IMR-90 (cell line): ENCODE results near the gene ACSS1. TPM values are rescaled to one million over a fixed set of nuclear protein-coding genes. Genes with fewer than 3 reads are reported as not detected.

Experiments
- ATAC-seq: fragments of 200-7000 bp; cut with Tn5 transposase; 2 replicates; pipeline ENCODE4 v1.9.1; 2020; ENCODE audit warnings: low read depth, mild to moderate bottlenecking, moderate library complexity
- BruUV-seq: library from RNA; stranded (reverse); fragments of 400-500 nt; replicated peaks from 2 replicates; lab custom pipeline; 2021; lab: Mats Ljungman, UMichigan
- CTCF ChIA-PET: fragments of 300-600 bp; formaldehyde crosslinking; extraction: SDS; loops from one replicate; lab custom pipeline; 2021; ENCODE audit warnings: antibody characterized with exemption; lab: Yijun Ruan, JAX
- POLR2A ChIA-PET: fragments of 300-600 bp; sonication (Branson Sonifier 250); formaldehyde crosslinking; loops from one replicate; lab custom pipeline; 2022; ENCODE audit warnings: antibody characterized with exemption; ENCODE audit not compliant: unreplicated experiment; lab: Charles Lee
- DNase-seq: peaks from one replicate; pipeline ENCODE4 v3.0.0; 2013
- H2AFZ ChIP-seq: replicated peaks from 2 replicates; pipeline ENCODE3; 2013; ENCODE audit warnings: low read length, mild to moderate bottlenecking; ENCODE audit not compliant: poor library complexity
- H2AK5ac ChIP-seq: 2 replicates; pipeline ENCODE4 v1.6.1; 2013; ENCODE audit warnings: low read depth, low read length, inconsistent platforms
- H2AK9ac ChIP-seq: replicated peaks from 2 replicates; pipeline ENCODE3; 2013; ENCODE audit warnings: mild to moderate bottlenecking, low read depth, low read length, moderate library complexity; ENCODE audit not compliant: poor library complexity
- H2BK120ac ChIP-seq: 2 replicates; pipeline ENCODE4 v1.6.1; 2013; ENCODE audit warnings: low read depth, low read length, inconsistent platforms
- H2BK15ac ChIP-seq: 3 replicates; pipeline ENCODE4 v1.6.1; 2013; ENCODE audit warnings: low read depth, low read length, inconsistent platforms
- H2BK20ac ChIP-seq: 2 replicates; pipeline ENCODE4 v1.6.1; 2013; ENCODE audit warnings: low read depth, mild to moderate bottlenecking, inconsistent platforms, low read length, moderate library complexity
- H2BK5ac ChIP-seq: 2 replicates; pipeline ENCODE4 v1.6.1; 2013; ENCODE audit warnings: mild to moderate bottlenecking, low read depth, low read length, inconsistent platforms; ENCODE audit not compliant: poor library complexity, severe bottlenecking
- H3K14ac ChIP-seq: replicated peaks from 2 replicates; pipeline ENCODE4 v1.6.1; 2013; ENCODE audit warnings: low read depth, low read length, inconsistent platforms
- H3K18ac ChIP-seq: 2 replicates; pipeline ENCODE4 v1.6.1; 2013; ENCODE audit warnings: low read depth, low read length, control low read depth
- H3K23ac ChIP-seq: 2 replicates; pipeline ENCODE4 v1.6.1; 2013; ENCODE audit warnings: low read depth, low read length, inconsistent platforms
- H3K27ac ChIP-seq: 2 replicates; pipeline ENCODE4 v1.5.1; 2013; ENCODE audit warnings: mild to moderate bottlenecking, control low read depth, low read length; ENCODE audit not compliant: insufficient read depth
- H3K27me3 ChIP-seq: 2 replicates; pipeline ENCODE4 v1.6.1; 2013; ENCODE audit warnings: low read length; ENCODE audit not compliant: control insufficient read depth, insufficient read depth
- H3K36me3 ChIP-seq: 2 replicates; pipeline ENCODE4 v1.6.1; 2013; ENCODE audit warnings: low read length, mixed read lengths; ENCODE audit not compliant: control insufficient read depth, insufficient read depth
- H3K4ac ChIP-seq: 2 replicates; pipeline ENCODE4 v1.6.1; 2013; ENCODE audit warnings: low read depth, low read length, inconsistent platforms
- H3K4me1 ChIP-seq: 2 replicates; pipeline ENCODE4 v1.6.1; 2013; ENCODE audit warnings: low read length, mixed read lengths; ENCODE audit not compliant: control insufficient read depth, insufficient read depth
- H3K4me2 ChIP-seq: 2 replicates; pipeline ENCODE4 v1.6.1; 2013; ENCODE audit warnings: low read depth, mild to moderate bottlenecking, control low read depth, low read length, moderate library complexity
- H3K4me3 ChIP-seq: 2 replicates; pipeline ENCODE4 v1.5.1; 2013; ENCODE audit warnings: low read depth, mild to moderate bottlenecking, control low read depth, low read length, moderate library complexity; ENCODE audit not compliant: insufficient read depth
- H3K56ac ChIP-seq: 2 replicates; pipeline ENCODE4 v1.6.1; 2013; ENCODE audit warnings: low read length, inconsistent platforms; ENCODE audit not compliant: insufficient read depth; ENCODE audit errors: extremely low read depth
- H3K79me1 ChIP-seq, 2 experiments: 2 replicates each; pipeline ENCODE4 v1.6.1; 2013; ENCODE audit warnings: low read length in 2 of 2, inconsistent platforms in 1 of 2, low read depth in 1 of 2
- H3K9ac ChIP-seq: 2 replicates; pipeline ENCODE4 v1.6.1; 2013; ENCODE audit warnings: low read depth, low read length, control low read depth
- H3K9me1 ChIP-seq: 2 replicates; pipeline ENCODE4 v1.6.1; 2013; ENCODE audit warnings: low read length, inconsistent platforms; ENCODE audit not compliant: insufficient read depth
- H3K9me3 ChIP-seq: 2 replicates; pipeline ENCODE4 v1.6.1; 2013; ENCODE audit warnings: low read length; ENCODE audit not compliant: control insufficient read depth, insufficient read depth
- H4K20me1 ChIP-seq: 2 replicates; pipeline ENCODE4 v1.6.1; 2013; ENCODE audit warnings: low read length, inconsistent platforms; ENCODE audit not compliant: insufficient read depth
- H4K5ac ChIP-seq: 2 replicates; pipeline ENCODE4 v1.6.1; 2013; ENCODE audit warnings: mild to moderate bottlenecking, low read depth, low read length, control low read depth
- H4K8ac ChIP-seq, 2 experiments: 2 replicates each; pipeline ENCODE4 v1.6.1; 2013; ENCODE audit warnings: low read depth in 2 of 2, low read length in 2 of 2, control low read depth in 1 of 2, inconsistent platforms in 1 of 2
- H4K91ac ChIP-seq: 2 replicates; pipeline ENCODE4 v1.6.1; 2013; ENCODE audit warnings: low read depth, low read length, inconsistent platforms; ENCODE audit not compliant: insufficient read depth
- RCOR1 ChIP-seq: IDR thresholded peaks from 2 replicates; pipeline ENCODE4 v1.6.1; 2012; ENCODE audit warnings: mild to moderate bottlenecking, low read length, improper control_type of control experiment; ENCODE audit not compliant: insufficient replicate concordance
- WGBS, 2 experiments: methylation state at CpG; one replicate each; pipeline versions ENCODE4 v1.1.5 to v1.1.7; 2013; ENCODE audit warnings: missing lambda C conversion rate in 2 of 2; ENCODE audit not compliant: insufficient read length in 1 of 2; ENCODE audit errors: extremely low coverage in 2 of 2; 5-methylcytosine and 5-hydroxymethylcytosine counted together
- dilution Hi-C: fragments of 300-500 bp; cut with HindIII; formaldehyde crosslinking; loops from one replicate; pipeline ENCODE4 v1.14.3; 2018; ENCODE audit warnings: low sequenced_read_pairs; ENCODE audit not compliant: unreplicated experiment
- in situ Hi-C: fragments of 300-500 bp; cut with MboI; formaldehyde crosslinking; loops from 3 replicates; pipeline ENCODE4 v1.14.3; 2019; ENCODE audit warnings: low sequenced_read_pairs, inconsistent platforms, mixed read lengths
- intact Hi-C: fragments of 100-400 bp; cut with micrococcal nuclease; formaldehyde crosslinking; loops from 2 replicates; pipeline ENCODE4 v1.10.0; 2022
- polyA plus RNA-seq, 3 experiments: library from polyadenylated mRNA; depleted of rRNA; stranded (reverse); fragments of >200 nt; gene quantifications; 2 replicates each; pipeline ENCODE4 v1.2.3, GENCODE V29; 2012; ENCODE audit warnings: low replicate concordance in 1 of 3
- total RNA-seq: library from RNA; depleted of rRNA; stranded (reverse); fragments of >200 nt; gene quantifications from 2 replicates; pipeline ENCODE4 v1.2.3, GENCODE V29; 2012

The ACSS1 gene
- total and polyA plus RNA-seq, 2 of the 4 experiments (the other 2 are of a cell fraction), result 0.72 to 1.2 TPM

- no peak overlapping the region for H2AFZ ChIP-seq
- H3K23ac ChIP-seq, result no peak overlapping the region
- H3K4me1 ChIP-seq, result peaks cover 4% of the 10 kb centered on the region; the same call in 1 of the 2 replicates
- H3K9me3 ChIP-seq, result no peaks in the 10 kb centered on the region
- no peak overlapping the region for H3K4ac ChIP-seq
- no peak overlapping the region for H3K27ac ChIP-seq
- H3K18ac ChIP-seq, result no peak overlapping the region
- no peaks in the 10 kb centered on the region for H3K36me3 ChIP-seq
- H2BK15ac ChIP-seq, result no peak overlapping the region
- dilution Hi-C loops (no loop called here), intact Hi-C loops (no loop called here), in situ Hi-C loops (no loop called here)
- DNase-seq, result no peak
- WGBS, 2 experiments, result no CpG with 5 or more reads among the region's 5 CpGs
- H3K14ac ChIP-seq, result no peak overlapping the region
- no peaks in the 10 kb centered on the region; the same call in 1 of the 2 replicates for H3K9me1 ChIP-seq
- H3K56ac ChIP-seq, result no peak overlapping the region
- H2AK9ac ChIP-seq, result no peak overlapping the region
- no peak overlapping the region for H3K4me3 ChIP-seq
- no TSS peak for BruUV-seq
- H4K5ac ChIP-seq, result no peak overlapping the region
- no peak overlapping the region for H4K91ac ChIP-seq
- POLR2A ChIA-PET, result no interaction called here
- H3K9ac ChIP-seq, result no peak overlapping the region
- peaks cover 26% of the 10 kb centered on the region; the same call in 1 of the 2 replicates for H3K27me3 ChIP-seq
- CTCF ChIA-PET, result no interaction called here
- H4K8ac ChIP-seq, result no peak overlapping the region
- no peak overlapping the region for H2AK5ac ChIP-seq
- H3K4me2 ChIP-seq, result no peak overlapping the region
- H2BK5ac ChIP-seq, result no peak overlapping the region
- no peaks in the 10 kb centered on the region for H4K20me1 ChIP-seq
- no peak overlapping the region for H2BK20ac ChIP-seq
- H3K79me1 ChIP-seq, result no peaks in the 10 kb centered on the region
- no peak overlapping the region for H2BK120ac ChIP-seq
- ATAC-seq, result no peak
- TF ChIP-seq RCOR1, result no peak
Observed at GRCh38 chr20:25044261-25044560, 13.7 kb downstream of the ACSS1 start.
